Hindlimb muscle (tissue), 1 donor: ENCODE results near the gene CSKMT. TPM values are rescaled to one million over a fixed set of nuclear protein-coding genes. Genes with fewer than 3 reads are reported as not detected.
"Not testable (repeated sequence)": the region's sequence is repeated elsewhere in the genome, so short reads cannot be mapped to it uniquely, and the experiment has no call there.

Experiments used
- DNase-seq: peaks from one replicate; pipeline ENCODE4 v3.0.0-alpha.2; 2013
- polyA plus RNA-seq: library from polyadenylated mRNA; unstranded; fragments of 120-200 nt; gene quantifications from one replicate; pipeline ENCODE4 v1.2.1, GENCODE V29; 2013; ENCODE audit not compliant: insufficient read length

Gene CSKMT, protein sequence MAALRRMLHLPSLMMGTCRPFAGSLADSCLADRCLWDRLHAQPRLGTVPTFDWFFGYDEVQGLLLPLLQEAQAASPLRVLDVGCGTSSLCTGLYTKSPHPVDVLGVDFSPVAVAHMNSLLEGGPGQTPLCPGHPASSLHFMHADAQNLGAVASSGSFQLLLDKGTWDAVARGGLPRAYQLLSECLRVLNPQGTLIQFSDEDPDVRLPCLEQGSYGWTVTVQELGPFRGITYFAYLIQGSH
- polyA plus RNA-seq: 3.3 TPM

DNA sequence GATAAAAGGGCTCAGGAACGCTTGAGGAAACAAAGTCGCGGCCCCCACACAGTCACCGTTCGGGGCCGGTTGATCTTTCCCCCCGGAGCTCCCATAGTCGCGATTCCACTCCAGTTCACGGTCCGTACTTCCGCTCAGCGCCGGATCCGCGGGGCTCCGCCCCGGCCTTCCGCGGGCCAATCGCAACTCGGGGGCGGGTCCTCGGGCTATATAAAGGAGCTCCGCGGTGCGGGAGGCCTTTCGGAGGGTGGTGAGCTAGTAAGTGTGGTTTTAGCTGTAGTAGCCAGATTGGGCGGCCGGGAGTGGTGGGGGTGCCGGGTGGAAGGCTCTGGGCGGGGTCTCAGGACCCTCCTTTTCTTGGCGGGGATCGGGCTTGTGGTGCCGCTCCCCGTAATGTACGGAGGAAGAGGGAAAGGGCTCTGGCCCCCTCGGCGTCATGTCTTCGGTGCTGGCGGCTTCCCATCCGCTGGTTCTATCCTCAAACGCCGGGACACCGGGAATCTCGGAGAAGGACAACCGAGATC, at the start of gene CSKMT, which contains the start of gene C11orf98:
CSKMT (plus strand) TSS at position 238 of the 524 bp plus-strand sequence. CDS start 568 bp downstream, outside the sequence.
C11orf98 (minus strand) TSS at position 136 of the 524 bp plus-strand sequence; CDS start at position 95, 41 bp downstream.
- DNase-seq: peak; percentile 97

DNA sequence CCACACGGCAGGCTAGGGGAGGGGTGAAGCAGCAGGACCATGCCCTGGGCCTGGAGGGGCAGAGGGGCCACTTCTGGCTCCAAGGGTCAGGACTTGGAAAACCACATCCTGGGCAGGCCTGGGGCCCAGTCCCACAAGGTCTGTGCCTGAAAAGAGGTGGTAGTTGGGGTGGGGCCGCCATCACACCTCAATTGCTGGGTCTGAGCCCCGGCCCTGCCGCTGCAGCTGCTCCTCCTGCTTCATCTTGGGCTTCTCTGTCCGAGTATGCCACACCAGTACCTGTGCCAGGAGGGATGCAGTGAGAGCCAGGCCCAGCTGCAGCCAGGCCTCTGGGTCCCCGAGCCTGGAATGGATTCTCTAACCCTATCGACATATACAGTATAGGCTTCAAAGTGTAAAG, 49.6 kb upstream of the CSKMT start:
- no peak for DNase-seq

DNA sequence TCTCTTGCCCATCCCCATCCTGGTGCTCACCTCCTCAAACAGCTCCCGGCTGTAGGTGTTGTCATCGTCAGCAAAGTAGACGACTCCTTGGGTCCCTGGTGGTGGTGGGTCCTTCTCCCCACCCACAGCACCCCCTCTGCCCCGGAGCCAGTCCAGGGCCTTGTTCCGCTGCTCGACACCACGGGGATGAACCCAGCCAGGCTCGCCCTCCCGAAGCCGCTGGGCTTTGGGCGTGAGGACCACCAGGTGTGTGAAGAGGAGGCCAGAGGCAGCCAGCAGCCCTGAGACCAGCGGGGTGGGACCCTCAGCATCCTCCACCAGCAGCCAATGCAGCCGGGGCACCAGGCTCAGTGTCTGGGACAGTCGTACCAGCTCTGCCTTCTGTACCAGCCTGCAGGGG, 48.2 kb upstream of the CSKMT start:
- DNase-seq: not testable (repeated sequence)

DNA sequence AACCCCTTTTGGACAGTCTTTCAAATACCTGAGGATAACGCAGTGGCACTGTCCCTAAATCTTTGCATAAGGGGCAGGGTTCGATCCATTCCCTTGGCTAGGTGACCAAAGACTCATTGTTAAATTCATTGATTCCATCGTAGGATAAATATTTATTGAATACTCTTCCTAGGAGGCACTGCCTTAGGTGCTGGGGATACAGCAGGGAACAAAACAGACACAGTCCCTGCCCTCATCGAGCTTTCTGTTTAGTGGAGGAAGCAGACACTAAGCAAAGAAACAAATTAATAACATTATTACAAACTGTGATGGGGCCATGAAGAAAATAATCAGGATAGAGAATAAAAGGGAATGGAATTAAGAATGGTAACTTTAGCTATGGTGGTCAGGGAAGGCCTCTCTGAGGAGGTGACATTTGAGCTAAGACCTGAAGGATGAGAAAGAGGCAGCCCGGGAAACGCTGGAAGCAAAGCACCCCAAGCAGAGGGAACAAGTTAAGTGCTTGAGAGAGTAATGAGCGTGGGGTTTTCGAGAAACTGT, 44.0 kb upstream of the CSKMT start:
- DNase-seq: no peak

DNA sequence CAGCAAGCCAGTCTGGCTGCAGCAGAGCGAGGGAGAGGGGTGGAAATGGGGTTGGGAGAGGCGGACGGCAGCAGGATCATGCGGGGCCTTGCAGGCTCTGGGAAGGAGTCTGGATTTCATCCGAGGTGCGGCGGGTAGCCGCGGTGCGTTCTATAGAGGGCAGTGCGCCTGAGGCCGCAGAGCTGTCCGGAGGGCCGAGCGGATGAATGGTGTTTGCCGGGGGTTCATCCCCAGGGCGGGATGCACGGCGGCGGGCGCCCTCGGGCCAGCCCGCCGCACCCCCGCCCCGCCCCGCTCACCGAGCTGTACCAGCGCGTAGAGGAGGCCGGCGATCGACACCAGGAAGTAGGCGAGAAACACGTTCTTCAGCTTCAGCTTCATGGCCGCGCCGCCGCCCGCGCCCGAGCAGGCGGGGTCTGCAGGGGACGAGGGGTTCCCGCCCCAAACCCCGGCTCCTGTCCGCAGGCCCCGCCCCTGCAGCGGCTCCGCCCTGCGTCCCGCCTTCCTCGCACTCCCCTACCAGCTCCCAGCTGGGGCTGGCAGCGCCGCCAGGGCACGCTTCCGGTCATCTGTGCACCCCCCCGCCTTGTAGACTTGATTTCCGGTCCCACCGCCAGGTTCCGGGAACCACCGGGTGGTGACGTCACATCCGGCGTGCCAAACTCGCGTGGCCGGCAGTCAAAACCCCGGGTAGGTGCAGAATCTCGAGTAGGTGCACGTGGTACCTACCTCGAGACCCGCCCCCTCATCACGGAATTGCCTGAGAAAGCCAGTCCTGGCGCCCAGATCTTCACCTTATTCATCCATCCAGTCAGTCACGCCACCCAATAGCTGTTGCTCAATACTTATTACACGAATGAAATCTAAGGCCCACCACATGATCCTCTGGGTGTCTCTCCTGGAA, 43.3 kb upstream of the CSKMT start, which contains the start of gene B3GAT3:
B3GAT3 (minus strand) TSS at position 420 of the 904 bp plus-strand sequence; CDS start at position 381, 39 bp downstream.
- DNase-seq: peak; percentile 96

DNA sequence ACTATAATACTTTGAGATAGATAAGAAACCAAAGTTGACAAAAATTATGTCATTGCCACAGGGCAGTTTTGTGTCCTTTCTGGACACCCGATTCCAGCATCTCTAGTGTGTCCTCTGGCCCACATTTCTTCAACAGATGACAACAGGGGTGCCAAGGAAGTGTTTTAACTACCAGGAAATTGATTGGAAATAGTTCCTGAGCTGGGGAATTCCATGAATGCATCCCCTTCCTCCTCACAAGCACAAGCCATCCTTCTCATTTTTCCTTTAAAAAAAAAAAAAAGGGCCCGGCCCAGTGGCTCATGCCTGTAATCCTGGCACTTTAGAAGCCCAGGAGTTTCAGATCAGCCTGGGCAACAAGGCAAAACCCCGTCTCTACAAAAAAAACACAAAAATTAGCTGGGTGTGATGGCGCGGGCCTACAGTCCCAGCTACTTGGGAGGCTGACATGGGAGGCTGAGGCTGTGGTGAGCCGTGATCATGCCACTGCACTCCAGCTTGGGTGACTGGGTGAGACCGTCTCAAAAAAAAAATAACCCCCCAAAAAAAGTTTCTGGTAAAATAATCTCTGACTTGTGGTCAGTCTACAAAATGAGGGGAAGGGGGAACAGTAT, 42.5 kb upstream of the CSKMT start:
- DNase-seq: no peak

DNA sequence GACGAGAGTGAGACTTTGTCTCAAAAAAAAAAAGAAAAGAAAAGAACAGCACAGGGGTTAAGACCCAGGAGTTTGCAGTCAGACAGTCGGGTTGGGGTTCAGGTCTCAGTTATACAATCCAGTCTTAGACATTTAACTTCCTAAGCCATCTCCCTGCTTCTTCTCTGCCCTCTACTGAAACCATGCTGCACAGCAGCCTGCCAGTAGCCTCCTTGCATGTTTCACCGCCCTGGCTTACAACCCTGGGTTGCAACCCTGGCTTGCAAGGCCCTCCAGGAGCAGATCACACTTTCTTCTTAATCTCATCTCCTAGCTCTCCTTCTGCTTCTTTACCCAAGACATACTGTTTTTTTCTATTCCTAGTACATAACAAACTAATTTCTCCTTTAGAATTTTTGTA, 37.4 kb upstream of the CSKMT start:
- no peak for DNase-seq

DNA sequence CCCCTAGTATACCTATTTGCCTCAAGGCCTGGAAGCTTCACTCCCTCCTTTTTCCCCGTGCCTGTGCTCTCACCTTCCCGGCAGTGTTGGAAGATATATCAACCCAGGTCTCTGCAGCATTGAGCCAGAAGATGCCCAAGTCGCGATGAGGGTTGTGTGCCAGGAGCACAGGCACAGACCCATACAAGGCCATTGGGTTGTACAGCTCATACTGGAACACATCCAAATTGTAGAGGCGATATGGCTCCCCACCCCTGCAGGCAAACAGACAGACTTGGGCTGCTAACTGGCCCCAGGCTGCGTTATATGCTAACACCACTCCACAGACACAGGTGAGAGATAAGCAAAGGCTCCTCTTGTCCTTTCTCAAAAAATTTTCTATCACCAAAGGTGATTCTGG, 32.6 kb upstream of the CSKMT start:
- DNase-seq: no peak

DNA sequence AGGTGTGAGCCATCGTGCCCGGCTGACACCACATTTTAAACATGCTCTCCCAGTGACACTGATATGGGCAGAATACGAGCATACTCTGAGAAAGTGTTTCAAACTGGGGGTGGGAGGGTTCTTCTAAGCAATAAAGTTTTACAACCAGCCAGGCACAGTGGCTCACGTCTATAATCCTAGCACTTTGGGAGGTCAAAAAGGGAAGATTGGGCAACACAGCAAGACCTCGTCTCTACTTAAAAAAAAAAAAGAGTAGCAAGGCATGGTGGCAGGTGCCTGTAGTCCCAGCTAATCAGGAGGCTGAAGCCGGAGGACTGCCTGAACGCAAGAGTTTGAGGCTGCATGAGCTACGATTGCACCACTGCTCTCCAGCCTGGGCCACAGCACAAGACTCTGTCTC, 20.9 kb upstream of the CSKMT start:
- DNase-seq: no peak

DNA sequence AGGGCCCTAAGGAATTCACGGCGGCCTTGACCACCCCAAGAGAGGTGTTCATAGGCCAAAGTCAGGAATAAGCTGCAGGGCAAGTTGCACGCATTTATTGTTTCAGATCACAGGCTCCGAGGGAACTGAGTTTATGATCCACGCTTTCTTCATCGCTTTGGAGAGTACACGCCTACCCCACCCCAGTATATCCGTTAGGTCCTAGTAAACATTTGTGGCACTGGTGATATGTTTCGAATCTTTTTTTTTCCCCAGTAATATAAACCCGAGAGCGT, 19.5 kb upstream of the CSKMT start:
- no peak for DNase-seq

DNA sequence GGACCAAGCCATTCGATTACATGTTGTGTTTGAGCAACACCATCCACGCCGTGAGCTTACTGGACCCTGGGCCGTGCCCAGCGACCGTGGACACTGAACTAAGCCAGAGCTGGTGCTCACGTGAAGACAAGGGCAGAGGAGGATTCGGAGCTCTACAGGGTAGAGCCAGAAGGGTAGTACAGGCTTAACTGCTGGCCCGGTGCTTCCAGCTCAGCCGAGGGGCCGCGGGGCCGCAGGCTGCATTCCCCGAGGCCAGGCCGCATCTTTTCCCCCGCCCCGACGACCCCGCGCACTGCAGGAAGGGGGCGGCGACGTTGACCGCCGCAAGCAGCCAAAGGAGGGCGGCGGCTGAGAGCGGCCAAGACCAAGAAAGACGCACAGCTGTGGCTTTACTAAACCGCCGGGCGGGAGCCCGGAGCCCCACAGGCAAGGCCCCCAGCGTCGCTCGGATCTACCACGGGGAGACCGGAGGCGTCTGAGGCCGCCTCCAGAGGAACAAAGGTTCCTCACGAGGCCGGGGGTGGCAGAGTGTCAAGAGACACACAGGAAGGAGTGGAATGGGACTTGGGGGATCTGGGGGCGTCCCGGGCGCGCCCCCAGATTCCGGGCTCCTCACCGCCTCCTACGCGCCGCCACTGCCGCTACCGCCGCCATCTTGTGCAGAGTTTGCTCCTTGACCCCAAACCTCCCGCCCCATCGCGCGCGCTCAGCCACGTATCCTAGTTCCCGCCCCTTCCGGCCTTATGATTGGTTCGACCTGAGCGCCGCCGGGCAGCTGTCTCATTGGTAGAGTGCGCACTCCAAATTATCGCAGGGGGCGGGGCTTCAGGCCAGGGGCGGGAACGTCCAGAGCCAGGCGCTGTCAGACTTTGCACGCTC, 18.9 kb upstream of the CSKMT start, which contains the start of gene GANAB:
GANAB (minus strand) TSS at position 668 of the 879 bp plus-strand sequence; CDS start at position 654, 14 bp downstream.
- DNase-seq: peak; percentile 98

DNA sequence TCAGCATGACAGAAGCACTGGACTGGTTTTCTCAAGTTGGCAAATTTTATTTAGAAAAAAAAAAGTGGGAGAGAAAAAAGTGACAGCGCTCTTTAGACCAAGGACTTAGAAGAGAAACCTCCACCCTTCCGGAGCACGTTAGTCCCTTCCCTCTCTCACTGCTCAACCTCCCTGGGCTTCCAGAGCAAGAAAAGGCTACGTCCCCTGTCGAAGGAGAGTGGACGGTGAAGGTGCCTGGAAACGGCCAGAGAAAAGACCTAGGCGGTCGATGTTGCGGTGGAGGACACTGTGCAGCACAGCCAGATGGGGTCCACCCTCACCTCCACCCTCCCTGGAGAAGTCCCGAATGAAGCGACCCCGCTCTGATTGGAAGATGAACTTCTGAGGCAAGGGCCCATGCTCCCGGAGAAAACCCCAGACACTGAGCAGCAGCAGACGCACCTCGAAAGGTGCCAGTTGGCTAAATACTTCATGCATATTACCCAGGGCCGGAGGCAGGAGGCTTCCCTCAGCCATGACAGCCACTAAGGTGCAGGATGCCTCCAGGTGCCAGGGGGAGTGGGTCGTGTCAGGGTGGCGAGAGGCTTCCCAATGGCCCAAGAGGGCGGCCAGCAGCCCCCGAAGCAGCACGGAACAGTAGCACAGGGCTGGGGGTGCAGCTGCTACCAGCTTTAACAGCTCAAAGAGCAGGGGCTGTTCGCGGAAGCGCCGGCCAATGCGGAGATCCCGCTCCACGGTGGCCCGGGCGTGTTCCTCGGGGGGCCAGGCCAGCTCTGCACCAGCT, 18.1 kb upstream of the CSKMT start:
- DNase-seq: no peak

DNA sequence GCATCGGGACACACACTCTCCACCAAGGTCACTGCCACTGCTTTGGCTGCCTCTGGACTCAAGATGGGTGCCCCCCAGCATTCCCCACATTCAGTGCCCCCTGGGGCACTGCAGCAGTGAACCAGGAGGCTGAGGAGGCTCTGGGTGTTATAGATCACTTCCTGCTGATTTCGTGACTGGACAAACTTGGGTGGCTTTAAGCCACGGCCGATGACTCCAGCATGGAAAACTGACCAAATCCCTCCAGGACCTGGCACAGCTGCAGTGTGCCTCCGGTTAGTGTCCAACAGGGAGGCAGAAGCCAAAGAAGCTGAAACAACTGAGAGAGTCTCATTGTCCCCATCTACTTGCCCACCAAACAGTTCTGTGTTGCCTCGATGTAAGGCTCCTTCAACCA, 17.5 kb upstream of the CSKMT start:
- no peak for DNase-seq

DNA sequence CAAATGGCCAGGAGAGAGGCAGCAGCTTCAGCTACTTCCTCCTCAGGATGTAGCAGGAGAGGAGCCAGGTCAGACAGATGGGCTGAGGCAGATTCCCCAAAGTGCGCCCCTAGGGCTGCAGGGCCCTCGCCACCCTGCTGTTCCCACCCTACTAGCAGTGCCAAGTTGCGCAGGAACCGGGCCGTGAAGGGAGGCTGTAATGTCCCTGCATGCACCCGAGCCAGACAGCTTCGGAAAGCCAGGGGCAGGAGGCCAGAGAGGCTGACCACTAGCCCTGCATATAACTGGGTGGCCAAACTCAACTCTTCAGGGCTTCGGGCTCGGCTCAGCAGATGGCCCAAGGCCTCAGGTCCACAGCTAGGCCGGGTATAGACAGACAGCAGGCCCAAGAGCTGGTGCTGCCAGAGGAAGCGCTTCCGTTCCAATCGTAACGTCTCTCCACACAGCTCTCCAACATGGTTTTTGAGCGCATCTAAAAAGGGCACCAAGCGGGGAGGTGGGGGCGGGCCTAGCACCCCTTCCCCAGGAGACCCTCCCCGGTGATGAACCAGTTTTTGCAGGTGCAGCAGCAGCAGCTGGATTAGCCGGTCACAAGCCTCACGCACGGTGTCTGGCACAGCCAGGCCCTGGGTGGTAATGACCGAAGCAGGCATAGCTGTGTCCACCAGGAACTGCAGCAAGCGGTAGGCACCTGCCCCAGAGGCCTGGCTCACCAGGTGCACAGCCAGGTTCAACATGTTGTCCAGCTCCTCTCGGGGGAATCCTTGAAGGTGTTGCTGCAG, 16.7 kb upstream of the CSKMT start:
- no peak for DNase-seq

DNA sequence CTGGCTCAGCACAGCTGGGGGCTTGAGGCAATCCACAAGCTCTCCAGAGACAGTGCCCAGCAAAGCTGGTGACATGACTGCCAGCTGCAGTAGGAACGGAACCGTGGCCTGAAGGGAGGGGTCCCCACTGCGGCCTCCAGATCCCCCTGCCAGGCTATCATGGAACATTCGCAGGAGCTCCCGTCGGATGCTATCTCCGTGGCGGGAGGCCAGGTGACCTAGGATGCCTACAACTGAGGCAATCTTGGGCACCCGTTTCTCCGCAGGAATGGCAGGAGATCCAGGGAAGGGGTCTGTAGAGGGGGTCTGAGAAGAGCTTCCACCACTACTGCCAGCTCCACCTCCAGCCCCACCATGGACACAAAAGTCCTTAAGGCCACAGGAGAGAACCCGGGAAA, 16.1 kb upstream of the CSKMT start:
- DNase-seq: no peak

DNA sequence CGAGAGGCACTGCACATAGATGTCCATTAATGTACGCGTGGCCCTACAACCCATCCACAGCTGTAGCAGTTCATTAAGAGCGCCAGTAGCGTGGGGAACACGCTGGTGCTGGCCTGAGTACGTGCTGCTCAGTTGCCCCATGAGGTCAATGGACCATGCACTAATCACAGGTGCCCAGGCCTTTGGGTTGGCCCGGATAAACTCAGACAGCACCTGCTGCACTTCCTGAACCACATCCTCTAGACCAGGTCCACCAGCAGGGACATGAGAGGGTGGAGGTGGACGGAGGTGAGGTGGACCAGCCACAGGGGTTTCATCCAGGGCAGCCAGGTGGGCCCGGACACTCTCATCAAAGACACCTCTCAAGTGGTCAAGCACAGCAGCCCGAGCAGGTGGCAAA, 15.6 kb upstream of the CSKMT start:
- DNase-seq: no peak

DNA sequence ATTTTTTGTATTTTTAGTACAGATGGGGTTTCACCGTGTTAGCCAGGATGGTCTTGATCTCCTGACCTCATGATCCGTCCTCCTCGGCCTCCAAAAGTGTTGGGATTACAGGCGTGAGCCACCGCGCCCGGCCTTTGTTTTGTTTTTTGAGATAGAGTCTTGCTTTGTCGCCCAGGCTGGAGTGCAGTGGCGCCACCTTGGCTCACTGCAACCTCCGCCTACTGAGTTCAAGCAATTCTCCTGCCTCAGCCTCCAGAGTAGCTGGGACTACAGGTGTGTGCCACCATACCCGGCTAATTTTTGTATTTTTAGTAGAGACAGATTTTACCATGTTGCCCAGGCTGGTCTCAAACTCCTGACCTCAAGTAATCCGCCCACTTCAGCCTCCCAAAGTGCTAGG, 14.8 kb upstream of the CSKMT start:
- not testable (repeated sequence) for DNase-seq

DNA sequence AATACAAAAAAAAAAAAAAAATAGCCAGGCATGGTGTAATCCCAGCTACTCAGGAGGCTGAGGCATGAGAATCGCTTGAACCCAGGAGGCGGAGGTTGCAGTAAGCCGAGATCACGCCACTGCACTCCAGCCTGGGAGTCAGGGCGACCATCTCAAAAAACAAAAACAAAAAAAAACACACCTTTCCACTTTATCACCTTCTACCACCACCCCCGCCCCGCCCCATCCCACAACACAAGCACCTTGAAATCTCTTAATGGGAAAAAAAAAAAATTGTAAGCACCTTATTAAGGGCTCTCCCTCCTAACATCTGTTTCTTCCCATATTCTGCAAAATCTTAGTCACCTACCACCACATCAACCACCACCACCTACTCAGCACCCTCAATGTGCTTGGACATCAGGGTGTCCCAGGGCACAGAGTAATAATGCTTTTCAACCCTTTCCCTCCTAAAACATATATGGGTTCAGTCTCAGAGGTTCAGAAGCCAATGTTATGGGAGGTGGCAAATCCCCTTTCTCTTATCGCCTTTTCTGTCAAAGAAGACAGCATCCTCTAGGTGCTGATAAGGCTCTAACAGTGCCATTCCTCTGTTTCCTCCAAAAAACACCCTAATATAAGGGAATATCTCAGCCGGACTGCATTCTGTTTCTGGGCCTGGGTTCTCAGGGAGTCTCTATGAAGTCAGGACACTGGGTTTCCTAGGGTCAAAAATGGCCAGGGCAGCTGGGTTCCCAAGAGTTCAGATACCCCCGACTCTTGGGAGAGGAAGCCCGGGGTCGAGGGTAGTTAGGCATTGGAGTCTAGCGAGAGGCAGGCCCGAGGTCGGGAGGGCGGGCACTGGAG, 12.7 kb upstream of the CSKMT start:
- DNase-seq: no peak

DNA sequence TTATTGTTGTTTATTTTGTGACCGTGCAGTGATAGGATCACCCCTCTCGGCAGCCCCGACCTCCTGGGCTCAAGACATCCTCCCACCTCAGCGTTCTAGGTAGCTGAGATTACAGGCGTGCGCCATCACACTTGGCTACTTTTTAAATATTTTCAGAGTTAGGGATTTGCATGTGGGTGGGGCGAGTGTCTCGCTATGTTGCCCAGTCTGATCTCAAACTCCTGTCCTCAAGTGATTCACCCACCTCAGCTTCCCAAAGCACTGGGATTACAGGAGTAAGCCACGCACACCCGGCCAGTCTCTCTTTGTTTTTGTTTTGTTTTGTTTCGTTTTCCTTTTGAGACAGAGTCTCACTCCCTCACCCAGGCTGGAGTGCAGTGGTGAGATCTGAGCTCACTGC, 10.8 kb upstream of the CSKMT start:
- DNase-seq: no peak
